ENCODE data around the gene TTN. TPM values are rescaled to one million over a fixed set of nuclear protein-coding genes. Genes with fewer than 3 reads are reported as not detected.

Gene TTN
- total RNA-seq, 4 donors from 2014 or later = 0.21 to 2.1 (median 0.76) TPM

DNA sequence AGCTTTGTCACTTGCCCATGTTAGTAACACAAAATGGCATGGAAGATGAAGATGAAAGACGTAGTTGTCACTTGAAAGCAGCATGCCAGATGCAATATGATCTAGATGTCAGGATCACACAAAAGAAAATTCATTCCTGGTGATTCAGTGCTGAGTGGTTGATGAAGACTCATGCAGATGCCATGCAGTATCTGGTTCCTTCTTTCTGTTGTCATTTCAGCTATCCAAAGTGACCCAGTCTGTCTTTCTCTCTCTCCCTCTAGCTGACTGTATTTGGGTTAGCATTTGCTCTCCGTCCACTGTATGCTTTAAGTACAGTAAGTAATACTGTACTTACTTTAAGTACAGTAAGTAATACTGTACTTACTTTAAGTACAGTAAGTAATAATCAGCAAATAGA is 50.4 kb downstream of the TTN start:
- Histone ChIP-seq H3K36me3 (no peaks in the 10 kb centered on the region), H3K4me1 (no peaks in the 10 kb centered on the region), H3K27ac (no peak overlapping the region), H3K27me3 (no peaks in the 10 kb centered on the region), H3K9me3 (no peaks in the 10 kb centered on the region), H3K4me3 (no peak overlapping the region)
- no peak for DNase-seq (ENCODE audit: low spot score in 2 of 2)
- WGBS = 67% methylated on average over 2 of the region's 2 CpGs
- TF ChIP-seq EP300 (IDR thresholded peaks at IDR 0.05) (no peak), POLR2A (IDR thresholded peaks at IDR 0.05) (no peak), POLR2AphosphoS5 (IDR thresholded peaks at IDR 0.05) (no peak), CTCF (IDR thresholded peaks at IDR 0.05) (no peak)

GRCh38 chr2:178756343-178756742 is 50.9 kb downstream of the TTN start:
- TF ChIP-seq CTCF (IDR thresholded peaks at IDR 0.05) (no peak), POLR2AphosphoS5 (IDR thresholded peaks at IDR 0.05) (no peak), POLR2A (IDR thresholded peaks at IDR 0.05) (no peak), EP300 (IDR thresholded peaks at IDR 0.05) (no peak)
- WGBS = 89% methylated on average over 7 of the region's 7 CpGs
- Histone ChIP-seq H3K4me1 (no peaks in the 10 kb centered on the region), H3K9me3 (no peaks in the 10 kb centered on the region), H3K36me3 (no peaks in the 10 kb centered on the region), H3K27ac (no peak overlapping the region), H3K4me3 (no peak overlapping the region), H3K27me3 (no peaks in the 10 kb centered on the region)
- no peak for DNase-seq (ENCODE audit: low spot score in 2 of 2)

DNA sequence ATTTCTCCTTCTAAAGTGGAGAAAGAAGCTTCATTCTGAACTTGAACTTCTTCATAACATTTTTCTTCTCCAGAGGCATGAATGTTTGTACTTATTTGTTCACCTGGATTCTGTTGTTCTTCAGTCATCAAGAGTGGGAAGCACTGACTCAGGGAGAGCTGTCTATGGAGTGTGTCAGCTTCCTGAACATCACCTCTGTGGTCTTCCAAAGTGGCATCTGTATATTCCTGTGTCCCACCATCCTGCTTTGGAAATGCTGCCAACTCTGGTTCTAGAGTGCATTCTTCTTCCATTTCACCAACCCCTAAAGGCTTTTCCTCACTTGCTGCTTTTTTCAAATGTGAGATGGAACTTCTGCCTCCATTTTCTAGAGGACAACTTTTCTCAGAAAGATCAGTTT is 59.5 kb downstream of the TTN start:
- Histone ChIP-seq H3K9me3 (no peaks in the 10 kb centered on the region), H3K27ac (no peak overlapping the region), H3K36me3 (no peaks in the 10 kb centered on the region), H3K4me3 (no peak overlapping the region), H3K4me1 (no peaks in the 10 kb centered on the region), H3K27me3 (no peaks in the 10 kb centered on the region)
- no peak for DNase-seq (ENCODE audit: low spot score in 2 of 2)
- TF ChIP-seq POLR2AphosphoS5 (IDR thresholded peaks at IDR 0.05) = no peak
- no peak for TF ChIP-seq EP300 (IDR thresholded peaks at IDR 0.05)
- no peak for TF ChIP-seq POLR2A (IDR thresholded peaks at IDR 0.05)
- TF ChIP-seq CTCF (IDR thresholded peaks at IDR 0.05) = no peak

- H3K9me3 ChIP-seq = no peaks in the 10 kb centered on the region
- no peak overlapping the region for H3K27ac ChIP-seq
- no peak for DNase-seq (ENCODE audit: low spot score in 2 of 2)
- H3K4me1 ChIP-seq = no peaks in the 10 kb centered on the region
- no peaks in the 10 kb centered on the region for H3K27me3 ChIP-seq
- WGBS = 93% methylated on average over 4 of the region's 4 CpGs
- no peak overlapping the region for H3K4me3 ChIP-seq
- no peak for TF ChIP-seq POLR2AphosphoS5 (IDR thresholded peaks at IDR 0.05)
- no peak for TF ChIP-seq EP300 (IDR thresholded peaks at IDR 0.05)
- no peak for TF ChIP-seq POLR2A (IDR thresholded peaks at IDR 0.05)
- no peak for TF ChIP-seq CTCF (IDR thresholded peaks at IDR 0.05)
- H3K36me3 ChIP-seq = no peaks in the 10 kb centered on the region
Measured at GRCh38 chr2:178734518-178734917, 72.7 kb downstream of the TTN start.

DNA sequence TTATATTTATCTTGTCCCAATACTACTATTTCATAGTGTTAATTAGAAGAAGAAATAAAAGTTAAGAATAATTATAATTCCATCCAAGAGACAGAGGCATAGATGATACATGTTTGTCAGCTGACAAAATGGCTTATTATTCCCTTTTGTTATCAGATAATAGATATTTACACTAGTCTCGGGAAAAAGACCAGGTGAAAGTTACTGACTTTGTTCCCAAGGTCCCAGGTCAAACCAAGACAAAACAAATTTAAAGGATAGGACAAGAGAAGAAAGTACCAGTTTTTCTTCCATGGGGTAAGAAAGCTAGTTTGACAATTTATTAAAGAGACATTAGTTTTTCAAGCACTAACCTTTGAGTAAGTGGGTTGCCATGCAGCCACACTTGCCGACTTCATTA is 73.2 kb downstream of the TTN start:
- no peak overlapping the region for H3K27ac ChIP-seq
- no peak overlapping the region for H3K4me3 ChIP-seq
- H3K4me1 ChIP-seq = no peaks in the 10 kb centered on the region
- H3K27me3 ChIP-seq = no peaks in the 10 kb centered on the region
- DNase-seq (ENCODE audit: low spot score in 2 of 2) = no peak
- WGBS = 85% methylated on average over 2 of the region's 2 CpGs
- no peaks in the 10 kb centered on the region for H3K36me3 ChIP-seq
- TF ChIP-seq POLR2A (IDR thresholded peaks at IDR 0.05) (no peak), POLR2AphosphoS5 (IDR thresholded peaks at IDR 0.05) (no peak), CTCF (IDR thresholded peaks at IDR 0.05) (no peak), EP300 (IDR thresholded peaks at IDR 0.05) (no peak)
- no peaks in the 10 kb centered on the region for H3K9me3 ChIP-seq

Measured in suprapubic skin (tissue), 4 donors.